Lung (tissue), 12 donors: ENCODE results near the gene BCL2L15. TPM values are rescaled to one million over a fixed set of nuclear protein-coding genes. Genes with fewer than 3 reads are reported as not detected.

Experiments used
- ATAC-seq: fragments of 200-7000 bp; cut with Tn5 transposase; one replicate; pipeline ENCODE4 v1.9.1; 2020; ENCODE audit warnings: moderate number of reproducible peaks; ENCODE audit not compliant: insufficient read depth, low FRiP score
- DNase-seq, 3 donors: peaks; one replicate each; pipeline ENCODE4 v3.0.0-alpha.2; 2013 to 2017
- H3K27ac ChIP-seq, 2 donors: one replicate each; pipeline ENCODE4 v1.5.1; 2013; ENCODE audit warnings: mild to moderate bottlenecking in 2 of 2, moderate library complexity in 2 of 2, control low read depth in 1 of 2, inconsistent platforms in 1 of 2, low read depth in 1 of 2, low read length in 1 of 2
- H3K27me3 ChIP-seq, 3 donors: one replicate each; pipeline ENCODE4 v1.5.1; 2013; ENCODE audit warnings: low read length in 2 of 3; ENCODE audit not compliant: control insufficient read depth in 3 of 3, insufficient read depth in 3 of 3
- H3K36me3 ChIP-seq, 4 donors: one replicate each; pipeline ENCODE4 v1.5.1; 2013; ENCODE audit warnings: low read length in 4 of 4, mild to moderate bottlenecking in 1 of 4, moderate library complexity in 1 of 4; ENCODE audit not compliant: control insufficient read depth in 4 of 4, insufficient read depth in 4 of 4
- H3K4me1 ChIP-seq, 5 donors: one replicate each; pipeline ENCODE4 v1.5.1; 2013; ENCODE audit warnings: low read length in 5 of 5, mild to moderate bottlenecking in 2 of 5, moderate library complexity in 1 of 5; ENCODE audit not compliant: control insufficient read depth in 5 of 5, insufficient read depth in 5 of 5
- H3K4me3 ChIP-seq: one replicate; pipeline ENCODE4 v1.5.1; 2013; ENCODE audit warnings: mild to moderate bottlenecking, control low read depth, moderate library complexity
- H3K9ac ChIP-seq, 2 donors: one replicate each; pipeline ENCODE4 v1.5.1; 2013; ENCODE audit warnings: low read length in 2 of 2, control low read depth in 1 of 2; ENCODE audit not compliant: insufficient read depth in 1 of 2
- H3K9me3 ChIP-seq, 4 donors: one replicate each; pipeline ENCODE4 v1.5.1; 2013; ENCODE audit warnings: low read length in 3 of 4, mild to moderate bottlenecking in 1 of 4, moderate library complexity in 1 of 4; ENCODE audit not compliant: control insufficient read depth in 4 of 4, insufficient read depth in 3 of 4
- CTCF ChIP-seq: IDR thresholded peaks from 2 replicates; pipeline ENCODE4 v1.5.1; 2012; ENCODE audit warnings: mild to moderate bottlenecking; ENCODE audit errors: control extremely low read depth, extremely low read depth
- WGBS, 2 donors: extraction: QIAGEN DNeasy Blood & Tissue Kit; methylation state at CpG; one replicate each; pipeline ENCODE4 v1.1.7; 2013; 5-methylcytosine and 5-hydroxymethylcytosine counted together
- polyA plus RNA-seq, 2 donors: library from polyadenylated mRNA; stranded (reverse); fragments of 200-250 nt; gene quantifications; one replicate each; pipeline ENCODE4 v1.2.1, GENCODE V29; 2013
- total RNA-seq, 2 donors: library from RNA; depleted of rRNA in 1 of 2; stranded (reverse); fragments of >200 nt in 1 of 2; gene quantifications; one replicate each; pipeline ENCODE4 v1.2.1, GENCODE V29; 2014 to 2021
- donor health status: control.
- donor health status: control.
- donor health status: Bipolar disorder and iron deficiency.
- donor health status: healthy.
- donor health status: DM: yes; HTN: yes; CAD: no.

The BCL2L15 gene
- total and polyA plus RNA-seq, 4 donors: 1.9 to 7.0 (median 3.2) TPM

GRCh38 chr1:113874012-113874879 lies 13.1 kb downstream of the BCL2L15 start:
- Histone ChIP-seq H3K4me3 (no peak overlapping the region), H3K27ac (no peak overlapping the region), H3K9ac (no peak overlapping the region), H3K4me1 (no peaks in the 10 kb centered on the region), H3K9me3 (no peaks in the 10 kb centered on the region), H3K36me3 (no peaks in the 10 kb centered on the region), H3K27me3 (no peaks in the 10 kb centered on the region)
- ATAC-seq (no peak), DNase-seq (no peak)
- TF ChIP-seq CTCF: no peak
- WGBS, 2 donors: 40 to 53% methylated on average over 1 of the region's 1 CpG

GRCh38 chr1:113872219-113872935 lies 15.0 kb downstream of the BCL2L15 start:
- no peaks in the 10 kb centered on the region for H3K9me3 ChIP-seq
- DNase-seq (no peak), ATAC-seq (no peak)
- H3K36me3 ChIP-seq: no peaks in the 10 kb centered on the region
- no peaks in the 10 kb centered on the region for H3K27me3 ChIP-seq
- H3K4me3 ChIP-seq: no peak overlapping the region
- no peaks in the 10 kb centered on the region for H3K4me1 ChIP-seq
- no peak for TF ChIP-seq CTCF
- peak overlapping the region; percentile 65 to 66 for H3K27ac ChIP-seq
- H3K9ac ChIP-seq: no peak overlapping the region

DNA sequence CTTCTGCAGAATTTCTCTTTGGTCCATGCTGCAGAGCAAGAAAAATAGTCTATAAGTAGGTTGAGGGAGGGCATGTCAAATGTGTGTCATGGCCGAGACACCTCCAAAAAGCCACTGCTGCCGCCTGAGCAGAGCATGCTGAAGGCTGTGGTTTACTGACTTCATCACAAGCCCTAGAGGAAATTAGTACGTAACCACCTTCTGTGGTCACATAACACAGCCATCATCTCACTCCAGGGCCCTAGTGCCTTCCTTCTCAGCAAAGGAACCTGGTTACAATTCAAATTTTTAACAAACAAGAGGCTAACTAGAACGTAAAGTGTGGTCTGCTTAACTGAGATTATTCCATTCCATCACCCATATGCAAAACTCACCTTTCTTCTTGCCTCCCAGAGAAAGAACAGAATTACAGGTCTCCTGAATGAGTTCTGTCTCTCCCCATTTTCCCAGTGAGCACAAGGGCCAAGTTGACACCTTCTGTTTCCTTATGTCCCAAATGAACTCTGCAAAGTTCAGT lies 15.7 kb downstream of the BCL2L15 start, which contains the start of gene PTPN22:
Gene PTPN22 (minus strand): TSS at position 116 of the 517 bp plus-strand sequence.
- no peaks in the 10 kb centered on the region for H3K27me3 ChIP-seq
- H3K9me3 ChIP-seq: no peaks in the 10 kb centered on the region
- DNase-seq: peak; percentile 2 to 12 (median 9)
- peak; percentile 87 for ATAC-seq
- no peaks in the 10 kb centered on the region for H3K36me3 ChIP-seq
- 23 to 62% methylated on average over 4 of the region's 4 CpGs for WGBS, 2 donors
- no peak within 1 kb of the TSS for H3K4me3 ChIP-seq
- H3K4me1 ChIP-seq: no peaks in the 10 kb centered on the region
- no peak within 1 kb of the TSS for H3K9ac ChIP-seq
- peak within 1 kb of the TSS; percentile 66 to 69 for H3K27ac ChIP-seq
- no peak for TF ChIP-seq CTCF
